HFFc6 (cell line): ENCODE results near the gene HMGB1. TPM values are rescaled to one million over a fixed set of nuclear protein-coding genes. Genes with fewer than 3 reads are reported as not detected.

ENCODE experiments used
- DNase-seq: peaks from one replicate; pipeline ENCODE4 v3.0.0-alpha.2; 2018
- H3K27ac Mint-ChIP-seq: 2 replicates; pipeline ENCODE4 v1.8.0; 2020; ENCODE audit warnings: mild to moderate bottlenecking, mixed read lengths
- H3K27me3 Mint-ChIP-seq: 2 replicates; pipeline ENCODE4 v1.8.0; 2021; ENCODE audit warnings: mild to moderate bottlenecking, moderate library complexity, mixed read lengths; ENCODE audit not compliant: insufficient read depth
- H3K36me3 Mint-ChIP-seq: 2 replicates; pipeline ENCODE4 v1.8.0; 2021; ENCODE audit warnings: low read depth, mixed read lengths
- H3K4me1 Mint-ChIP-seq: 2 replicates; pipeline ENCODE4 v1.8.0; 2020; ENCODE audit warnings: low read depth, mixed read lengths
- H3K4me3 Mint-ChIP-seq: 2 replicates; pipeline ENCODE4 v1.8.0; 2020; ENCODE audit warnings: mild to moderate bottlenecking, moderate library complexity, mixed read lengths
- H3K9me3 Mint-ChIP-seq: 2 replicates; pipeline ENCODE4 v1.8.0; 2020; ENCODE audit warnings: mild to moderate bottlenecking, mixed read lengths
- total RNA-seq, 6 experiments: library from RNA; stranded (reverse); fragmentation: NEBNext Ultra II Directional; extraction: Animal tissue kit (Norgen Biotek cat#: 25700); gene quantifications; 2 replicates in 1 of 6; 3 replicates in 5 of 6; pipeline ENCODE4 v1.2.3, GENCODE V29; 2021
- TF ChIP-seq, protein P1 (sequence below): fragments of 200-600 bp; sonication (generic); IDR thresholded peaks from 2 replicates; pipeline ENCODE4 v1.5.0; 2021; ENCODE audit warnings: antibody characterized with exemption, mild to moderate bottlenecking

The HMGB1 gene
- total RNA-seq, 6 experiments from 2014 or later: 259 to 434 (median 377) TPM

DNA sequence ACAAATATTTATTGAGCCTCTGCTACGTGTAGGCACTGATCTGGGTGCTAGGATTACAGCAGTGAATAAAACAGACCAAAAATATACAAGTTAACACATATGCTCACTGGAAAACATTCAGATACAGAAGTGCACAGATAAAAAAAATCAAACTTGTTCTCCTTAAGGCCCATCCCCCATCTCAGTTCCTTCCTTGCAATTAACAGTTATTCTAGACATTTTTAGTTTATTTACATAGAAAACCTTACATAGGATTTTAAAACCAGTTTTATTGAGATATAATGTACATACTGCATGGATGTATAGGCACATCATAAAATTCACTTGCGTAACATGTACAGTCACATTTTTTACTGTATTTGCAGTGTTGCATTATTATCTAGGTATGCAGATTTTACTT is 36.5 kb upstream of the HMGB1 start:
- no peaks in the 10 kb centered on the region for H3K9me3 Mint-ChIP-seq
- 0 out of 2 replicates have a peak, but pooled peaks cover 9% of the 10 kb centered on the region for H3K4me1 Mint-ChIP-seq
- peaks cover 3% of the 10 kb centered on the region; the same call in 1 of the 2 replicates for H3K27me3 Mint-ChIP-seq
- H3K36me3 Mint-ChIP-seq: no peaks in the 10 kb centered on the region
- no peak overlapping the region for H3K4me3 Mint-ChIP-seq
- TF ChIP-seq, protein P1, sequence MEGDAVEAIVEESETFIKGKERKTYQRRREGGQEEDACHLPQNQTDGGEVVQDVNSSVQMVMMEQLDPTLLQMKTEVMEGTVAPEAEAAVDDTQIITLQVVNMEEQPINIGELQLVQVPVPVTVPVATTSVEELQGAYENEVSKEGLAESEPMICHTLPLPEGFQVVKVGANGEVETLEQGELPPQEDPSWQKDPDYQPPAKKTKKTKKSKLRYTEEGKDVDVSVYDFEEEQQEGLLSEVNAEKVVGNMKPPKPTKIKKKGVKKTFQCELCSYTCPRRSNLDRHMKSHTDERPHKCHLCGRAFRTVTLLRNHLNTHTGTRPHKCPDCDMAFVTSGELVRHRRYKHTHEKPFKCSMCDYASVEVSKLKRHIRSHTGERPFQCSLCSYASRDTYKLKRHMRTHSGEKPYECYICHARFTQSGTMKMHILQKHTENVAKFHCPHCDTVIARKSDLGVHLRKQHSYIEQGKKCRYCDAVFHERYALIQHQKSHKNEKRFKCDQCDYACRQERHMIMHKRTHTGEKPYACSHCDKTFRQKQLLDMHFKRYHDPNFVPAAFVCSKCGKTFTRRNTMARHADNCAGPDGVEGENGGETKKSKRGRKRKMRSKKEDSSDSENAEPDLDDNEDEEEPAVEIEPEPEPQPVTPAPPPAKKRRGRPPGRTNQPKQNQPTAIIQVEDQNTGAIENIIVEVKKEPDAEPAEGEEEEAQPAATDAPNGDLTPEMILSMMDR: no peak
- H3K27ac Mint-ChIP-seq: no peak overlapping the region
- DNase-seq: no peak

DNA sequence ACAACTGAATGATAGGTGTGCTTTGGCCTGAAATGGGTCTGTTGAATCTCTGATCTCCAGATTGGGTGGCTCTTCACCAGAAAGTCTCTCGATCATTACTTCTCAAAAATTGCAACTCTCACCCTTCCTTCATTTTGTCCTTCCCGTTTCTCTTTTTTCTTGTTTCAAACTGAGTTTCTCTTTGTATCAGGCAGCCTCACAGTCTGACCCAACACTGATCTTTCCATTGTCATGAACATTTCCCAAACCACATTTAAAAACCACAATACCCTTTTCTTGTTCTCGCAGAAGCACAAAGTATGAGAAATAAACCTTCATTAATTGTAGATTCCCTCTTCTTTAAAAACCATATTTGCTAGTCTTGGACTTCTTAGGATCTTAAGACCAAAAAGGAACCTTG is 33.6 kb upstream of the HMGB1 start:
- Mint-ChIP-seq H3K36me3 (no peaks in the 10 kb centered on the region), H3K4me3 (no peak overlapping the region), H3K27ac (no peak overlapping the region), H3K9me3 (no peaks in the 10 kb centered on the region), H3K4me1 (0 out of 2 replicates have a peak, but pooled peaks cover 7% of the 10 kb centered on the region), H3K27me3 (peaks cover 8% of the 10 kb centered on the region)
- TF ChIP-seq, protein P1: no peak
- no peak for DNase-seq

DNA sequence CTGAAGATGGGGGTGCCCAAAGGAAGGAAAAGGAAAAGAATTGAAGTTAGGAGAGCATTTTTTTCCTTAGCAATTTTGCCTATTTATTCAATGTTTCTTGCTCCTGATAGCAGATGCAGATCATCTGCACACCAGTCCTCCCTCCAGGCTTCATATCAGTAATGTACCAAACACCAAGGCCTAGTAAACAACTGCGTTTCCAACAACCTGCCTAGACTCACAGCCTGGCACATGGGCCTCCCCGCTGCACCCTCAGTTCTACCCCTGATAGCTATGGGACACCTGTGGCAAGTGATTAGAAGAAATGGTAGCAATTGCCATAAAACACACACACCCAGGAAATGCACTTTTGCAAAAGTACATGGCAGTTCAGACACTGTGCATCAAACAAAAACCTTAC is 30.4 kb upstream of the HMGB1 start:
- no peak for DNase-seq
- H3K9me3 Mint-ChIP-seq: no peaks in the 10 kb centered on the region
- H3K36me3 Mint-ChIP-seq: no peaks in the 10 kb centered on the region

DNA sequence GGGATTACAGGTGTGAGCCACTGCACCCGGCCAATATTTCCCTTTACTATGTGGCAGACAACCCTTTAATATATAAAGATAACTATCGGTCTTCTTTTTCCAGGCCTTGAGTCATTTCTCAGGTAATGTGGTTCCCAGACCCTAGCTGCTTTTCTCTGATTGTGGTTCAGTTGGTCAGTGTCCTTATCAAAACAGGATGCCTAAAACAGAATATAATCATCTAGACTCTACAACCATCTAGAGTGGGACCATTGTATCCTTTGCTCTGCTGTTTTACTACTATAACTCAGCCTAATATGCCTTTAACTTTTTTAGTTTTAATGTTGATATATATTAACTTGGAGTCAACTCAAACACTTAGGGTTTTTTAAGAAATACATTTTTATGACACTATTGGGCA is 30.0 kb upstream of the HMGB1 start:
- TF ChIP-seq, protein P1: no peak
- DNase-seq: no peak
- H3K4me1 Mint-ChIP-seq: no peaks in the 10 kb centered on the region
- no peaks in the 10 kb centered on the region for H3K36me3 Mint-ChIP-seq
- no peaks in the 10 kb centered on the region for H3K9me3 Mint-ChIP-seq
- H3K27me3 Mint-ChIP-seq: peaks cover 10% of the 10 kb centered on the region
- H3K27ac Mint-ChIP-seq: no peak overlapping the region
- H3K4me3 Mint-ChIP-seq: no peak overlapping the region

More for the DNA sequence above, 30.4 kb upstream of the HMGB1 start:
- TF ChIP-seq, protein P1: no peak
- peaks cover 10% of the 10 kb centered on the region for H3K27me3 Mint-ChIP-seq
- H3K4me3 Mint-ChIP-seq: no peak overlapping the region
- no peak overlapping the region for H3K27ac Mint-ChIP-seq
- H3K4me1 Mint-ChIP-seq: no peaks in the 10 kb centered on the region

DNA sequence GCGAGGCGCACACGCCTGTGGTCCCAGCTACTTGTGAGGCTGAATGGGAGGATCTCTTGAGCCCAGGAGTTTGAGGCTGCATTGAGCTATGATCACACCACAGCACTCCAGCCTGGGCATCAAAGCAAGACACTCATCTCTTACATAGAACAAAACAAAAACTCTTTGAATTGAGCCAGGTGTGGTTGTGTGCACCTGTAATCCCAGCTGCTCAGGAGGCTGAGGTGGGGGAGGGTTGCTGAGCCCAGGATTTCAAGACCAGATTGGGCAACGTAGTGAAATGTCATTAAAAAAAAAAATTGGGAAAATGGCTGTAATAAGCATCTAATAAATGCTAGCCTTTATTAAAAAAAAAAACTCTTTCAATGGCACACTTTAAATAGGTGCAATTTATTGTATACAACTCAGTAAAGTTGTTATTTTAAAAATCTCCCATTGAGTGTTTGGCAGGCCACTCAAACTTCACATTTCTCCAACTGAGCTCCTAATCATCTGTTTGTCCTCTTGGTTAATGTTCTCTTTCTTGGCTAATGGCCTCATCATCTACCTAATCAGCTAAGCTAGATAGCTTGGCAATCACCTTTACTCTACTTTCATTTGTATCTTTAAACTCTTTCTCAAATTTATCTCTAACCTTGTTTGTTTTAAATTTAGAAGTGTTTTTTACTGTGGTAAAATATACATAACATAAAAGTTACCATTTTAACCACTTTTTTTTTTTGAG is 28.1 kb upstream of the HMGB1 start:
- TF ChIP-seq, protein P1: no peak
- Mint-ChIP-seq H3K27me3 (peaks cover 10% of the 10 kb centered on the region), H3K4me1 (peaks cover 6% of the 10 kb centered on the region; the same call in 1 of the 2 replicates), H3K4me3 (no peak overlapping the region), H3K36me3 (no peaks in the 10 kb centered on the region), H3K27ac (no peak overlapping the region), H3K9me3 (no peaks in the 10 kb centered on the region)
- no peak for DNase-seq
